Stimulated activated CD8-positive, alpha-beta memory T cell treated with anti-CD3 and anti-CD28 coated beads, Interleukin-2, amount 100 ng/mL, for 1 hour (primary cell): Measurements from ENCODE around the gene ZNF235.
"Not testable (repeated sequence)": the region's sequence is repeated elsewhere in the genome, so short reads cannot be mapped to it uniquely, and the experiment has no call there.

Experiments
- DNase-seq, 2 donors: peaks; one replicate each; pipeline ENCODE4 v3.0.0-alpha.2; 2020; ENCODE audit warnings: low read depth in 2 of 2

ZNF235 gene

DNA sequence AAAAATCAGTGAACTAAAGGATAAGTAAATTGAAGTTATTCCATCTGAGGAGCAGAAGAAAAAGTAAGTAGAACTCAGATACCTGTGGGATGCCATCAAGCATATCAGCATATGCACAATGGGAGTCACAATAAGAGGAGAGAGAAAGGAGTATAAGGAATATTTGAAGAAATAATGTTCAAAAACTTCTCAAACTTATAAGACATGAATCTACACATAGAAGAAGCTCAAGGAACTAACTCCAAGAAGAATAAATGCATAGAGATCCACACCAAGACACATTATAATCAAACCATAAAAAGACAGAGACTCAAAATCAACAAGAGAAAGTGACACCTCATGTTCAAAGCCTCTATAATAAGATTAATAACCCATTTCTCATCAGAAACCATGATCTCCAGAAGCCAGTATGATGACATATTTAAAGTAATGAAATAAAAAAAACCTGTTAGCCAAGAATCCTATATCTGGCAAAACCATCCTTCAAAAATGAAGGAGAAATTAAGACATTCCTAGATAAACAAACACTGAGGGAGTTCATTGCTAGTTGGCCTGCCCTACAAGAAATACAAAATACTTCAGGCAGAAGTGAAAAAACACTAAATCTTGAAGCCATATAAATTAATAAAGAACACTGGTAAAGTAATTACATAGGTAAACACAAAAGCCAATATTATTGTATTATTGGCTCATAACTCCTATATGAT, 49.0 kb downstream of the ZNF235 start:
- DNase-seq, result no peak

DNA sequence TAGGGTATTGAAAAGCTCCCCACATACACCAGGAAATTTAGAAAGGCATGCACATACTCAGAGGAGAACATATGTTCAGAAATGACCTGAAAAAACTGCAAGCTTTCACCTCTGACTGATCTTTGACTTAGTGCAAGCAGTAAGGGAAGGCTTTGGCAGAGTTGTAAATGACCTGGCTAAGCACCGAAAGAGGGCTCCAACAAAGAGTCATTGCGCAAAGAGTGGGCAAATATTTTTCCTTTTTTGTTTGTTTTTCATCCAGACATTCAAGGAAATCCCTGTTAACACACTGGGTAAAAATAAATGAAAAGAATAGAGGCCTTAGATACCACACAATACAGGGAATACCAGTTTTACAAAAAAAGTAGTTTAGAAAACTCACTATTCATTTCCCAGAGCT, 50.3 kb downstream of the ZNF235 start:
- no peak for DNase-seq

DNA sequence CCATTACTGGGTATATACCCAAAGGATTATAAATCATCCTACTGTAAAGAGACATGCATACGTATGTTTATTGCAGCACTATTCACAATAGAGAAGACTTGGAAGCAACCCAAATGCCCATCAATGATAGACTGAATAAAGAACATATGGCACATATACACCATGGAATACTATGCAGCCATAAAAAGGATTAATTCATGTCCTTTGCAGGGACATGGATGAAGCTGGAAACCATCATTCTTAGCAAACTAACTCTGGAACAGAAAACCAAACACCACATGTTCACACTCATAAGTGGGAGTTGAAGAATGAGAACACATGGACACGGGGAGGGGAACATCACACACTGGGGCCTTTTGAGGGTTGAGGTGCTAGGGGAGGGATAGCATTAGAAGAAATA, 51.4 kb downstream of the ZNF235 start:
- DNase-seq, result not testable (repeated sequence)

DNA sequence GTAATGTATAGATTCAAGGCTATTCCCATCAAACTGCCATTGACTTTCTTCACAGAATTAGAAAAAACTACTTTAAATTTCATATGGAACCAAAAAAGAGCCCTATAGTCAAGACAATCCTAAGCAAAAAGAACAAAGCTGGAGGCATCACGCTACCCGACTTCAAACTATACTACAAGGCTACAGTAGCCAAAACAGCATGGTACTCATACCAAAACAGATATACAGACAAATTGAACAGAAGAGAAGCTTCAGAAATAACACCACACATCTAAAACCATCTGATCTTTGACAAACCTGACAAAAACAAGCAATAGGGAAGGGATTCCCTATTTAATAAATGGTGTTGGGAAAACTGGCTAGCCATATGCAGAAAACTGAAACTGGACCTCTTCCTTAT, 52.5 kb downstream of the ZNF235 start:
- DNase-seq, result not testable (repeated sequence)

DNA sequence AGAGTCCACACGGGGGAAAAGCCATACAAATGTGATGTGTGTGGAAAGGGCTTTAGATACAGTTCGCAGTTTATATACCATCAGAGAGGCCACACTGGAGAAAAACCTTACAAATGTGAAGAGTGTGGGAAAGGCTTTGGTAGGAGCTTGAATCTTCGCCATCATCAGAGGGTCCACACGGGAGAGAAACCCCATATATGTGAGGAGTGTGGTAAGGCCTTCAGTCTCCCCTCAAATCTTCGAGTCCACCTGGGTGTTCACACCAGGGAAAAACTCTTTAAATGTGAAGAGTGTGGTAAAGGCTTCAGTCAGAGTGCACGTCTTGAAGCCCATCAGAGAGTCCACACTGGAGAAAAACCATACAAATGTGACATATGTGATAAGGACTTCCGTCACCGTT, 68.4 kb downstream of the ZNF235 start:
- DNase-seq, result no peak
